Stimulated activated CD4-positive, alpha-beta T cell treated with anti-CD3 and anti-CD28 coated beads, TNF-alpha, amount 100 ng/mL, for 4 hours (primary cell): ENCODE data around the gene NRP2.

ENCODE experiments used
- DNase-seq, 3 experiments: peaks; one replicate each; pipeline ENCODE4 v3.0.0-alpha.2; 2020; ENCODE audit warnings: low read depth in 3 of 3

NRP2 gene

DNA sequence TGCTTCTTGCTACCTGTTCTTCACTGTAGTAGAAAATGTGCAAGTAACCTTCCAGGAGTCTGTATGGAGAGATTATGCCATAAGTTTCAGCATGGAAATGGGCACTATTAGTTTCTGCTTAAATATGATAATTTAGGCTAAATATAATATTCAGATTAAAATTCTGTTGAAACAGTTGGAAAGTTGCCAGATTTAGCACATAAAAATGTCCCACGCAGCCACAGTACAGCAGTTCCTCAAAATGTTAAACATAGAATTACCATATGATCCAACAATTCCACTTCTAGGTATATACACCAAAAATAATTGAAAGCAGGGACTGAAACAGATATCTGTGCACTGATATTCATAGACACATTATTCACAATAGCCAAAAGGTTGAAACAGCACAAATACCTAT lies 121.2 kb downstream of the NRP2 start:
- DNase-seq, result no peak

DNA sequence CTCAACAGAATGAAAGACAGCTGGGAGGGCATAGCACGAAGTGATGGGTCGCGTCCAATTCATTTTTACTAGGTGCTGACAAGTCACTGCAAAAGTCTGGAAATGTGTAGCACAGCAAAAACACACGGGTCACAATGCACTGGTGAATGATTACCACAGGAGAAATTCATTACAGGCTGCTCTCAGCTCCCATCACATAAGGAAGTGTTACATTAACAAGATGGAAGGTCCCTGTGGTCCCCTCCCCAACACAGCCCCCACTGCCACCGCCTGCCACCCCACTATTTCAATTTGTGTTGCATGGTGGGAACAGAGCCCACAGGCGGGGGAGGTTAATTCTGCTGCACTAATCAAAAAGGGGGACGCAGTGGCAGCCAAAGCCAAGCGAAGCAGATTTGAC lies 122.8 kb downstream of the NRP2 start:
- DNase-seq, result no peak

- no peak for DNase-seq
Measured at GRCh38 chr2:205806143-205806905, 124.0 kb downstream of the NRP2 start.

GRCh38 chr2:205807229-205807628 lies 124.9 kb downstream of the NRP2 start:
- no peak for DNase-seq

DNA sequence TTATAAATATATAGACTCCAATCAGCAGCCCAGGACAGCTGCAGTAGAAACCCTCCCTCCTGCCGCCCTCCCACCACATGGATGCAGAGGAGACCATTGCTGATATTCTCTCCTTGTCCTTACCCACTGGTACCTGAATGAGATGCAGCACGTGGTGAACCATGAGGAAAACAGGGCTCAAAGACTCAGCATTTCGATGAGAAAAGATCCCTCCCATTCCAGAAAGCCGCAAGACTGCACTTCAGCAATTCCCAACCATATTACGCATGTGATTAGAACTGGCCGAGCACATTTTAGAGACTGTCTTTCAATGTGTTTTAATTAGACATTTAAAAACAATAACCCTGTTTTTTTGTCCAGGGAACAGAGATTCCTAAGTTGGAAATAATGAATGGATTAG lies 125.5 kb downstream of the NRP2 start:
- DNase-seq, result no peak

- no peak for DNase-seq
Measured at GRCh38 chr2:205808486-205809121, 126.3 kb downstream of the NRP2 start.

DNA sequence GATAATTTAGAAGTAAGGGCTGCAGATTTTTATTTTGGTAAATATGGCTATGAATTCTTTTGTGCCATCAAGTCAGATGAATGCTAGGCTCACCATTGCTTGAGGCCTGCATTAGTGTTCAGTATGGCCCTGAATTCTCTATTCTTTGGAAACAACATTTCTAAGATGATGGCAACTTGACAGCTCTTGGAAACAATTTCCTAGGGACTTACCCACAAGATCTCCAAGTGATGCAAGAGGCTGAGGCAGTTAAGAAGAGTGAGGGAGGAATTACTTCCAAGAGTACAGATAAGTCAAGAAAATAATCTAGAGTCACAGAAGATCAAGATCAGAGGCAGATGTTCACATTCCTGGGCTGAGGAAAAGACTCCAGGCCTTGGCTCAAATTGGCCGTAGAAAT lies 129.1 kb downstream of the NRP2 start:
- DNase-seq, result no peak

GRCh38 chr2:205814039-205814364 lies 131.7 kb downstream of the NRP2 start:
- DNase-seq, result no peak

DNA sequence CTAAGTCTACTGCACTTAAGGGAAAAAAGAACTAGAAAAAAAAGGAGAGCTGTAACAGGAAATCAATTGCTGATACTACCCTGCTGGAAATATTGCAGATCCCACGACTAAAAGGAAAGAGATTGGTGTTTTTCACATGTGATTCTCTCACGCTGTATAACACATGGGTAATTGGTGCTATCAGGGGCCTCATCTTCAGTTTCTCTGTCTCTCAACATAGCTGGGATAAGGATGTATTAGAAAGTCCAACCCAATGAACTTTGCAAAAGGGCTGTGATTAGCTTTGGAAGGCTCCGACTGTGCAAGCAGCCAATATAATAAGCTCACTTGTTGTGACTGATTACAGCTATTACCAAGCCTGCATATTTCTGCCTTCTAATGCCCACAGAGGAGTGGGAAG lies 133.4 kb downstream of the NRP2 start:
- DNase-seq, result no peak

GRCh38 chr2:205816268-205816667 lies 134.0 kb downstream of the NRP2 start:
- DNase-seq, result no peak

GRCh38 chr2:205822579-205822978 lies 140.3 kb downstream of the NRP2 start:
- DNase-seq, result no peak

- no peak for DNase-seq
Measured at GRCh38 chr2:205827809-205828365, 145.6 kb downstream of the NRP2 start.

DNA sequence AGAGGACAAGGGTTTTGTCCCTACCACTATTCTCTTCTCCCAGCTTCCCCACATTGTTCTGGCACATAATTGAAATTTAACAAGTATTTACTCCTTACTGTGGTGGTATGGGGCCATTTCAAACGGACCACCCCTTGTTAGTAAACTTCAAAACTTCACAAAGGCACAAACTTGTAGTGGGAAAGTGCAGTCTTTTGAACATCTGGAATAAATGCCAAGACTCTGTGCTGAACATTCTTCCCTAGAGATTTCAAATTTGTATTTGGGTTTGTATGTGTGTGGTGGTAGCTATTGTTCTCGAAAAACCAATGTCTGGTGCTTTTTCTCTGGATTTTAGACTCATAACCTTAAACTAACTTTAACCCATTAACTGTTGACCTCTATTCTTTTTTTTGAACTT lies 151.6 kb downstream of the NRP2 start:
- DNase-seq, result no peak

DNA sequence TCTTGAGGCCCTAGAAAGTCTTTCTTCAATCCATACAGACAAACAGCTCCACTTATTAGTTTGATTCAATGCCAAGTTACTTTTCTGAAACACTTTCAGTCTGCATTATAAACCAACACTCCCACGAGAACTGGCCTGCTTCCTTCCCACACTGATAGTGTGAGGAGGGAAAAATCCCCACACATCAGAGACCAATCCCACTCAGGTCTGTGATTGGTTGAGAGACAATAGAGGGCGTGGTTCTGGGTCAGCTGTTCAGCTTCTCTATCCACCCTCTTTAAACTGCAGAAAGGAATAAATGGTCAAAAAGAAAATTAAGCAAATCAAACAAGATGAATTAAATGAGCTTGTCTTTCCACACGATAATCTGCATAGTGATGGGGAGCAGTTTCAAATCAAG lies 152.5 kb downstream of the NRP2 start:
- no peak for DNase-seq

DNA sequence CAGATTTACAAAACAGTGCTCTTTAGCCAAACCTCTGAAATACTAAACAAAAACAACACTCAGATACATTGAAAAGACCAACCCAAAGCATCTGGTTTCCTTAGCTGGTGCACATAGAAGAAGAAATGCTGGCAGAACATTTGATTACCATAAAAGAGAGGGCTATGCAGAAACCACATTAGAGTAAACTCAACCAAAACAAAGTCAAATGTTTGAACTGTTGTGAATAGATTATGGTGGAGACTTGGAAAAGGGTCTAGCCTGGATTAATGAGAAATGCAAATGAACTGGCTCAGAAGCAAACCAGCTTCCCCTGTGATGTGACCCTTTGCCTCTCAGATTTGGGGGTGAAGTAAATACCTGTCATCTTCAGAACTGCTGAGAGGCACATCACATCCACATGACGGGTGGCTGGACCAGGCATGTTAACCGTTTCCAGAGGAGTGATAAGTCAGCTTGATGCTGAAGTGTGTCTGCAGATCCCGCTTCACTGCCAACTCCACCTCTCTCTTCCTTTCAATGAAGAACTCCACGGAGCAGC lies 153.0 kb downstream of the NRP2 start:
- DNase-seq, result no peak

GRCh38 chr2:205835923-205836322 lies 153.6 kb downstream of the NRP2 start:
- no peak for DNase-seq

DNA sequence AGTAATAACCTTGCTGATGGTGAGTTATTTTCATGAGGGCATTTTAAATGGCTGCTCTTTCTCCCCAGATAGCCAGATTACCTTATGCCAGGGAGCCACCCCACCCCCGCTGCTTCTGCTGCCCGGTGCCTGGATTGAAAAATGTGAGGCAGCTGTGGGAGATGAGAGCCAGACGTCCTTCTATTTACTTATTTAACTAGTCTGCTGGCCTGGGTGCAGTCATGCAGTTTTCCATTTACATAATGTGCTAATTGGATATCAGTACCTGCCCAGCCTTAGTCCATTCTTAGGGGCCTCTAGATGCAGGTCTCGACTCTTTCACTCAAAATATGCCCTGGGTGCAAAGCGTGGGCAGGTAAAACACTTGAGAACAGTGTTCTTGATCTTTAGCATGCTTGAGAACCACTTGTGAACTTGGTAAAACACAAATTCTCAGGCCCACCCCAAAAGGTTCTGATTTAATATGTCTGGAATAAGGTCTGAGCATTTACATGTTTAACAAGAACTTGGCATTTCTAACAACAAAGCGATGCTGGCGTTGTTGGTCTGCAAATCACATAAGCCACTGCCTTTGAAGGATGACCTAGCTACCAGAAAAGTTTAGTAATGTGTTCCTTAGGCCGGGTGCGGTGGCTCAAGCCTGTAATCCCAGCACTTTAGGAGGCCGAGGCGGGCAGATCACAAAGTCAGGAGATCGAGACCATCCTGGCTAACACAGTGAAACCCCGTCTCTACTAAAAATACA lies 154.3 kb downstream of the NRP2 start:
- no peak for DNase-seq

DNA sequence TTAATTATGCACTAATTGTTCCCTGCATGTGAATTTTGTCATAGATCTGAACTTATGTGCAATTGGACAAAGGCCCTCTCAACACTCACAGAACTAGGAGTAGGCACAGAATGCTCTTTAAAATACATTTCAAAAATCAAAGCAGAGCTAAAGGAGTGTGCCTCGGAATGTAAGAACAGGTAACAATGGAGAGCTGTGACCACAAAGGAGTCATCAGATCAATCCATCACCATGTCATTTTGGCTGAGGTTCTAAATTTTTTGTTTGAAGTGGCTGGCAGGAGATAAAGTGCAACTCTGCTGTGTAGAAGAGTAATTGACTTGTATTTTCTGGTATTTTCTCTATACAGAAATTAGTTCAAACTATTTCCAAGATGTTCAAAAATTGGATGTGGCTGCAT lies 155.4 kb downstream of the NRP2 start:
- DNase-seq, result no peak

GRCh38 chr2:205845446-205845845 lies 163.1 kb downstream of the NRP2 start:
- DNase-seq, result no peak
